ENCODE data around the gene GIGYF1.

GIGYF1 gene

DNA sequence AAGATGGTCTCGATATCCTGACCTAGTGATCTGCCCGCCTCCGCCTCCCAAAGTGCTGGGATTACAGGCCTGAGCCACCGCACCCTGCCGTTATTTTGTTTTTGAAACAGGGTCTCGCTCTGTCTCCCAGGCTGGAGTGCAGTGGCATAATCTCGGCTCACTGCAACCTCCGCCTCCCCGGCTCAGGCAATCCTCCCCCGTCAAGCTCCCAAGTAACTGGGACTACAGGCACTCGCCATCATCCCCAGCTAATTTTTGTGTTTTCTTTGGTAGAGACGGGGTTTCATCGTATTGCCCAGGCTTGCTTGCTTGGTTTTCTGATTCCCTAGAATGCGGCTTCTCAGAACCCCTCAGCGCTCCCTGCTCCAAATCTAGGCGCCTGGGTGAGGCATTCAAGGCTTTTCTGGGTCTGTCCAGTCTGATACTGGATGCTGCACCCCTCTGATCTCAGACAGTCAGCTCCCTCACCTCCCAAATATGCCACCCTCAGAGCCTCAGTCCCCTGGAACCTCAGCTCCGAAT, 54.0 kb downstream of the GIGYF1 start:
- FAIRE-seq: no peak
- DNase-seq (ENCODE audit: insufficient read length, low spot score): no peak

DNA sequence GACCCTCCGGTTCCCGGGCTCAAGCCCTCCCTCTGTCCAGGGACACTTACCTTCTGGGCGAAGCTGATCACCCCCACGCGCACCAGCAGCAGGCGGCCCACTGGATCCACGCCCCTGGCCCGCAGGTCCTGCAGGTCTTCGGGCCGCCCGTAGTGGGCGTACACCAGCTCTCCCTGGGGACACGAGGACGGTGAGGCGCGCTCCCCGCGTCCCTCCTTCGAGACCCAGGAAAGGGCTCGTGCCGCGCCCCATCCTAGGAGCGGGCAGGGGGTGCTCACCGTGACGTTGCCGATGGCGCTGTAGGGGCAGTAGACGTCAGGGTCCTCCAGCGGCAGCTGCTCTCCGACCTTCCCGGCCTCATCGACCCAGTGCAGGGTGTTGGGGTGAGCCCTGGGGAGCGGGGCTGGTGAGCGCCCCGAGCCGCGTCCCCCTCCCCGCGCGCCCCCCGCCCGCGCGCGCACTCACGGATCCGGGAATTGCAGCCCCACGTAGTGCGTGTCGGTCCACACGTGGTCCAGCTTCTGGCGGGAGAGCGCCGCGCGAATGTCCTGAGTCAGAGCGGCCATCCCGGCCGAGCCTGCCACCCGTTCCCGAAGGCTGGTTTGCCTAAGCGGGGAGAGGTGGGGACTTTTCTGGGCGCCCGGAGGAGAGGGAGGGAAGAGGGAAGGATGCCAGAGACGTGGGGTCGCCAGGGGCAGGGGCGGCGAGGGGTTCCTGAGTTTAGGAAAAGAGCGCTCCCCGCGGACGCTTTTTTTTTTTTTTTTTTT, 60.9 kb downstream of the GIGYF1 start:
- no peak for FAIRE-seq
- DNase-seq (ENCODE audit: insufficient read length, low spot score): no peak

DNA sequence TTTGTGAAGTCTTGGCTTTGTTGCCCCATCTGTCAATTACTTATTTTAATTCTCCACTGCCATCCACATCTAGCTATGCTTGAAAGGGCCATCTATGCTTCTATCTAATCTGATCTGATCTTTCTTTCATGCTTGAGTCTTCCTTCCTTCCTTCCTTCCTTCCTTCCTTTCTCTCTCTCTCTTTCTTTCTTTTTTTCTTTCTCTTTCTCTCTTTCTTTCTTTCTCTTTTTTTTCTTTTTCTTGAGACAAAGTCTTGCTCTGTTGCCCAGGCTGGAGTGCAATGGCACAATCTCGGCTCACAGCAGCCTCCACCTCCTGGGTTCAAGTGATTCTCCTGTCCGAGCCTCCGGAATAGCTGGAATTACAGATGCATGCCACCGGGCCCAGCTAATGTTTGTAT, 64.0 kb downstream of the GIGYF1 start:
- FAIRE-seq (no peak), DNase-seq (ENCODE audit: insufficient read length, low spot score) (no peak)
